MM.1S (cell line): Measurements from ENCODE around the gene TSSC4.

Experiments used
- DNase-seq: peaks from one replicate; pipeline ENCODE4 v3.0.0-alpha.2; 2015
- H2AFZ ChIP-seq: fragments of 300-600 bp; sonication (generic); 2 replicates; pipeline ENCODE4 v1.6.0; 2016; ENCODE audit warnings: antibody characterized with exemption, low read length
- H3F3A ChIP-seq: fragments of 300-600 bp; sonication (generic); 2 replicates; pipeline ENCODE4 v1.6.1; 2016; ENCODE audit warnings: mild to moderate bottlenecking, antibody characterized with exemption, low read length, moderate library complexity, mixed read lengths; ENCODE audit not compliant: insufficient read depth
- H3K27ac ChIP-seq: fragments of 300-600 bp; sonication (generic); 2 replicates; pipeline ENCODE4 v1.5.1; 2016; ENCODE audit warnings: mild to moderate bottlenecking, low read length
- H3K27me3 ChIP-seq: fragments of 300-600 bp; sonication (generic); replicated peaks from 2 replicates; pipeline ENCODE4 v1.6.0; 2016; ENCODE audit warnings: low read length; ENCODE audit not compliant: insufficient read depth
- H3K36me3 ChIP-seq: fragments of 300-600 bp; sonication (generic); replicated peaks from 2 replicates; pipeline ENCODE4 v1.6.1; 2016; ENCODE audit warnings: mild to moderate bottlenecking, low read length, mixed read lengths; ENCODE audit not compliant: insufficient read depth
- H3K4me1 ChIP-seq: fragments of 300-600 bp; sonication (generic); 2 replicates; pipeline ENCODE4 v1.6.1; 2016; ENCODE audit warnings: low read length, mixed read lengths
- H3K4me2 ChIP-seq: fragments of 300-600 bp; sonication (generic); 2 replicates; pipeline ENCODE4 v1.6.0; 2016; ENCODE audit warnings: low read depth, low read length
- H3K4me3 ChIP-seq: fragments of 300-600 bp; sonication (generic); 2 replicates; pipeline ENCODE4 v1.5.1; 2016; ENCODE audit warnings: low read length, mixed read lengths
- H3K79me2 ChIP-seq: fragments of 300-600 bp; sonication (generic); 2 replicates; pipeline ENCODE4 v1.6.1; 2016; ENCODE audit warnings: mixed run types, low read length, mixed read lengths
- H3K9ac ChIP-seq: fragments of 300-600 bp; sonication (generic); 2 replicates; pipeline ENCODE4 v1.6.1; 2016; ENCODE audit warnings: low read length, mixed read lengths
- H3K9me2 ChIP-seq: fragments of 300-600 bp; sonication (generic); replicated peaks from 2 replicates; pipeline ENCODE4 v1.6.1; 2016; ENCODE audit warnings: mild to moderate bottlenecking, low read length, mixed read lengths; ENCODE audit not compliant: insufficient read depth
- H3K9me3 ChIP-seq: fragments of 300-600 bp; sonication (generic); replicated peaks from 2 replicates; pipeline ENCODE4 v1.6.1; 2016; ENCODE audit warnings: mild to moderate bottlenecking, low read length, mixed read lengths; ENCODE audit not compliant: insufficient read depth
- H4K20me1 ChIP-seq: fragments of 300-600 bp; sonication (generic); 2 replicates; pipeline ENCODE4 v1.6.1; 2016; ENCODE audit warnings: mild to moderate bottlenecking, low read length, moderate library complexity, mixed read lengths; ENCODE audit not compliant: insufficient read depth
- EZH2 ChIP-seq: fragments of 300-600 bp; sonication (generic); optimal IDR thresholded peaks from 2 replicates; pipeline ENCODE3; 2017; ENCODE audit warnings: low read depth, mild to moderate bottlenecking, antibody characterized with exemption, low read length, mixed read lengths
- EZH2phosphoT487 ChIP-seq: fragments of 300-600 bp; sonication (generic); IDR thresholded peaks from 2 replicates; pipeline ENCODE4 v1.6.1; 2018; ENCODE audit warnings: antibody characterized with exemption, low read length
- TF ChIP-seq, protein P1 (sequence below): fragments of 300-600 bp; sonication (generic); IDR thresholded peaks from 2 replicates; pipeline ENCODE4 v1.5.1; 2016; ENCODE audit warnings: antibody characterized with exemption, low read length, mixed read lengths

The TSSC4 gene

GRCh38 chr11:2365571-2366210, 34.9 kb upstream of the TSSC4 start:
- Histone ChIP-seq H3K36me3 (no peaks in the 10 kb centered on the region), H3K27me3 (peaks cover 97% of the 10 kb centered on the region), H3K9me2 (no peaks in the 10 kb centered on the region), H3K4me1 (no peaks in the 10 kb centered on the region), H3K9ac (no peak overlapping the region), H3K4me2 (no peak overlapping the region), H3K9me3 (no peaks in the 10 kb centered on the region), H3K4me3 (no peak overlapping the region), H3F3A (no peaks in the 10 kb centered on the region), H2AFZ (no peak overlapping the region), H3K27ac (no peak overlapping the region), H3K79me2 (no peaks in the 10 kb centered on the region), H4K20me1 (no peaks in the 10 kb centered on the region)
- no peak for DNase-seq
- TF ChIP-seq EZH2: no peak
- no peak for TF ChIP-seq EZH2phosphoT487
- TF ChIP-seq, protein P1, sequence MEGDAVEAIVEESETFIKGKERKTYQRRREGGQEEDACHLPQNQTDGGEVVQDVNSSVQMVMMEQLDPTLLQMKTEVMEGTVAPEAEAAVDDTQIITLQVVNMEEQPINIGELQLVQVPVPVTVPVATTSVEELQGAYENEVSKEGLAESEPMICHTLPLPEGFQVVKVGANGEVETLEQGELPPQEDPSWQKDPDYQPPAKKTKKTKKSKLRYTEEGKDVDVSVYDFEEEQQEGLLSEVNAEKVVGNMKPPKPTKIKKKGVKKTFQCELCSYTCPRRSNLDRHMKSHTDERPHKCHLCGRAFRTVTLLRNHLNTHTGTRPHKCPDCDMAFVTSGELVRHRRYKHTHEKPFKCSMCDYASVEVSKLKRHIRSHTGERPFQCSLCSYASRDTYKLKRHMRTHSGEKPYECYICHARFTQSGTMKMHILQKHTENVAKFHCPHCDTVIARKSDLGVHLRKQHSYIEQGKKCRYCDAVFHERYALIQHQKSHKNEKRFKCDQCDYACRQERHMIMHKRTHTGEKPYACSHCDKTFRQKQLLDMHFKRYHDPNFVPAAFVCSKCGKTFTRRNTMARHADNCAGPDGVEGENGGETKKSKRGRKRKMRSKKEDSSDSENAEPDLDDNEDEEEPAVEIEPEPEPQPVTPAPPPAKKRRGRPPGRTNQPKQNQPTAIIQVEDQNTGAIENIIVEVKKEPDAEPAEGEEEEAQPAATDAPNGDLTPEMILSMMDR: no peak

- no peak overlapping the region for H3K4me2 ChIP-seq
- peaks cover 99% of the 10 kb centered on the region for H3K27me3 ChIP-seq
- no peaks in the 10 kb centered on the region for H3K36me3 ChIP-seq
- no peaks in the 10 kb centered on the region for H3K4me1 ChIP-seq
- TF ChIP-seq EZH2: no peak
- no peak for TF ChIP-seq EZH2phosphoT487
- TF ChIP-seq, protein P1: no peak
- H3K9ac ChIP-seq: no peak overlapping the region
- H3F3A ChIP-seq: no peaks in the 10 kb centered on the region
- no peaks in the 10 kb centered on the region for H4K20me1 ChIP-seq
- H3K9me3 ChIP-seq: no peaks in the 10 kb centered on the region
- no peak overlapping the region for H2AFZ ChIP-seq
- no peak for DNase-seq
- no peaks in the 10 kb centered on the region for H3K9me2 ChIP-seq
- no peak overlapping the region for H3K27ac ChIP-seq
- no peak overlapping the region for H3K4me3 ChIP-seq
- H3K79me2 ChIP-seq: no peaks in the 10 kb centered on the region
Observed at GRCh38 chr11:2366276-2366675, 34.3 kb upstream of the TSSC4 start.

GRCh38 chr11:2366733-2367132, 33.8 kb upstream of the TSSC4 start:
- no peak for TF ChIP-seq EZH2
- H3K9me2 ChIP-seq: no peaks in the 10 kb centered on the region

More at GRCh38 chr11:2366733-2367132, 33.8 kb upstream of the TSSC4 start:
- no peaks in the 10 kb centered on the region for H3K36me3 ChIP-seq
- H3K27ac ChIP-seq: no peak overlapping the region
- H2AFZ ChIP-seq: no peak overlapping the region
- no peaks in the 10 kb centered on the region for H3K9me3 ChIP-seq
- H3K4me2 ChIP-seq: no peak overlapping the region
- H3K4me3 ChIP-seq: no peak overlapping the region
- no peaks in the 10 kb centered on the region for H4K20me1 ChIP-seq
- DNase-seq: no peak
- no peaks in the 10 kb centered on the region for H3F3A ChIP-seq
- H3K79me2 ChIP-seq: no peaks in the 10 kb centered on the region
- no peak overlapping the region for H3K9ac ChIP-seq
- no peaks in the 10 kb centered on the region for H3K4me1 ChIP-seq
- H3K27me3 ChIP-seq: peaks cover 99% of the 10 kb centered on the region
